Lung microvascular endothelial cell (primary cell): Measurements from ENCODE around the gene FXYD6. TPM values are rescaled to one million over a fixed set of nuclear protein-coding genes. Genes with fewer than 3 reads are reported as not detected.

Experiments used
- DNase-seq, 2 donors: peaks; one replicate each; pipeline versions ENCODE4 v3.0.0 to v3.0.0-alpha.2; 2010; ENCODE audit warnings: low read depth in 2 of 2
- total RNA-seq: library from RNA; depleted of rRNA; stranded (reverse); fragments of >200 nt; gene quantifications from 2 replicates; pipeline ENCODE4 v1.2.1, GENCODE V29; 2014

FXYD6 gene
- total RNA-seq, 1 donor from 2014 or later, result 1.4 TPM

DNA sequence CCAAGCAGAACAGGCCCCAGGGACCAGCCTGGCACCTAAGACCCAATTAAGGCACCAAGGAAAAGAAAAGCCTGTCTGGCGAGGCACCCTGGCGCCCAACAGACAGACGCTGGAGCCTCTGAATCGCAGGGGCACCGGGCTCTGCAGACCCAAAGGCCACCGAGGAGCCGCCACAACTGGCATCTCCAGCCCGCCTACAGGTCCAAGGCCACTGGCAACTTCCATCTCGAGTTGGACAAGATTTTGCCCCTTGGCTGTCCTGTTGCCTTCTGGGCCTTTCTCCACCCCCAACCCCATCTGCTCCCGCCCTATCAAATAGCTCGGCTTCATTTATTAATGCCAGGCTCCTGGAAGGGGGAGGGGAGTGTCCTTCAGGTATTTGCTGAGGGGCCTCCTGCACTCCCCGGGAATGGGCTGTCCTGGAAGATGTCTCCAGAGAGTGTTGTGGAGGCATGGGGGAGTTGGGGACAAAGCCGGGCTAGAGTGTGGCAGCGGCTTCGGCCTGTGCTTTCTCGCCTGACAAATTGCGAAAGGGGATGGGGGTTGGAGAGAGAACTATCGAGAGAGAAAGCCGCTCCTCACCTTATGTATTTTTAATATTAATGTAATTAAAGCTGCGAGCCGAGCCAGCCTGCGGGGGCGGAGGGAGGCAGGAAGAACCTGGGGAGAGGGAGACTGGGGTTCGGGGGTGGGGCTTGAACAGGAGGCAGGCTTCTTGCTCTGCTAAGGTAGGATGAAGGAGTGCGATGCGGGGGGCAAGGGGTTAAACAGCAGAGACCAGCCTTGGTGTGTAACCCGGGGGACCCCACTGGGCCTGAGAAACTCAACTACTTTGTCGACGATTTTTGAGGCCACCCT is 81.5 kb downstream of the FXYD6 start:
- DNase-seq, result no peak

- DNase-seq, result no peak
These were observed 82.3 kb downstream of the FXYD6 start for GRCh38 chr11:117794135-117794534.

DNA sequence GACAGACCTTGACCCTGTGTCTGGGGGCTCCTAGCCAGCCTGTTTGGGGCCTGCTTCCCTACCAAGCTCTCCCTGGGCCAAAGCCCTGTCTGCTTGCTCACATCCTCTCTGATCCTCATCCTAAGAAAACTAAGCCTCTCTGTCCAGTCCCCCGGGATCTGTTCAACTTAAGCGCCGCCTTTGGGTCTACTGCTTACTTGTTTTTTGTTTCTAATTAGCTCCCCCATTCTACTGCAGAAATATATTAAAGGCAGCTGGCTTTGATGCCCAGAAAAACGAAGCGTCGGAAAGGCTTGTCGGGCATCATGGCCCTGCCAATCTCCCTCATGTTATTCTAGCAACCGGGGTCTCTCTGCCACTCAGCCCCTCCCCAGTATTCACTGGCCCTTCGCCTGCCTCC is 82.9 kb downstream of the FXYD6 start:
- no peak for DNase-seq

- no peak for DNase-seq
These were observed 83.5 kb downstream of the FXYD6 start for GRCh38 chr11:117792992-117793391.

DNA sequence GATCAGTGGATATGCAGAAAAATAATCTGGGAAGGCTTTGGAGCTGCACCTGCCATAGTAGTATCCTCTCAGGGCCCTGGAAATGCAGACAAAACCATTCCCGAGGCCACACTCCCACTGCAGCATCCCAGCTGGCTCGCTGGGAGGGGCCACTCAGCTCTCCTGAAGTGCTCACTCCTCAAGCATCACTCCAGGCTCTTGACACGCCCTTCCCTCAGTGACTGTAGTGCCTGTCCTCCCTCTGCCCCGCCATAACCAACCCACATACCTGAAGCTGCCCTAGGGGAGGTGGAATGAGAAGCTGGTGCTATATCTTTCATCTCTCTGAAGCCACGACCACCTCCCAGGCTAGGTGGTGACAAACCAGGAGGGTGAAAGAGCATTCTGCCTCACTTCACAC is 84.2 kb downstream of the FXYD6 start:
- DNase-seq, result no peak

- DNase-seq, result no peak
These were observed 86.2 kb downstream of the FXYD6 start for GRCh38 chr11:117790279-117790678.

DNA sequence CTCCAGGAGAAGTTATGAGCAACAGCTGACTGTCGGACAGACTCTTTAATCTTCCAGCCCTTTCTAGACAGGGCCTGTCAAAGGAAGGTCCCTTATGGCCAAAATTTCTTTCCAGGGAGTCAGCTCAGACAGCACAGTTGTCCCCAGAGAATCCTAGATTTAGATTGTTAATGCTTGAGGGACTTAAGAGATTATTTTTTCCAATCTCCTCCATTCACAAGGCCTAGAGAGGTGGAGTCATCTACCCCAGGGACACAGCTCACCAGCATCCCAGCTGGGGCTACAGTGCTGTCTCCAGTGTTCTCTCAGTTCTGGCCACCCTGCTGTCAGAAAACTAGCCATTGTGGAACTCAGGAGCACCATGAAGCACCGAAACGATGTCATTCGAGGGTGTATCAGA is 87.2 kb downstream of the FXYD6 start:
- DNase-seq, result no peak

Other genes with a start within 250 kb of the FXYD6 start
- gene DSCAML1, start 79.4 kb downstream of the FXYD6 start, total RNA-seq, result under 0.01 TPM in 1 of 2 replicates, not detected in the other
- 0.22 and 1.8 TPM in 2 replicates for gene FXYD2, start 51.9 kb downstream of the FXYD6 start, total RNA-seq
- not detected in 2 replicates for gene TMPRSS13, start 52.7 kb upstream of the FXYD6 start, total RNA-seq
- not detected in 2 replicates for gene IL10RA, start 109.7 kb upstream of the FXYD6 start, total RNA-seq
- gene TMPRSS4, start 200.4 kb upstream of the FXYD6 start, total RNA-seq, result not detected in 2 replicates
- gene SMIM35, start 210.3 kb upstream of the FXYD6 start, total RNA-seq, result not detected in 2 replicates